Measurements from ENCODE around the gene SPATS2L.

- no peak for TF ChIP-seq ESRRA (CRISPR knock-in tag; IDR thresholded peaks at IDR 0.05; ENCODE audit: borderline replicate concordance)
- no peak for TF ChIP-seq CTCF (IDR thresholded peaks at IDR 0.05)
- TF ChIP-seq GABPB1 (CRISPR knock-in tag; IDR thresholded peaks at IDR 0.05): no peak
- no peak for TF ChIP-seq EMX1 (CRISPR knock-in tag; IDR thresholded peaks at IDR 0.05)
- no peak for TF ChIP-seq STAT6 (CRISPR knock-in tag; conservative IDR thresholded peaks at IDR 0.05; ENCODE audit: low read depth)
- no peak for TF ChIP-seq FOXJ3 (CRISPR knock-in tag; IDR thresholded peaks at IDR 0.05; ENCODE audit: borderline replicate concordance)
- TF ChIP-seq PRDM15 (CRISPR knock-in tag; IDR thresholded peaks at IDR 0.05): no peak
These were observed 122.6 kb downstream of the SPATS2L start for GRCh38 chr2:200428961-200429665.
